DOHH2 (cell line): Measurements from ENCODE around the gene ADAMTS2.

Experiments used
- EZH2phosphoT487 ChIP-seq: fragments of 200-600 bp; sonication (generic); IDR thresholded peaks from 2 replicates; pipeline ENCODE4 v1.6.1; 2017; ENCODE audit warnings: borderline replicate concordance, mild to moderate bottlenecking, antibody characterized with exemption, low read length, moderate library complexity, mixed read lengths
- TF ChIP-seq, protein P1 (sequence below): fragments of 200-600 bp; sonication (generic); IDR thresholded peaks from one replicate; pipeline ENCODE4 v1.5.1; 2014; ENCODE audit warnings: antibody characterized with exemption, mild to moderate bottlenecking, low read depth, low read length; ENCODE audit not compliant: poor library complexity, severe bottlenecking

DNA sequence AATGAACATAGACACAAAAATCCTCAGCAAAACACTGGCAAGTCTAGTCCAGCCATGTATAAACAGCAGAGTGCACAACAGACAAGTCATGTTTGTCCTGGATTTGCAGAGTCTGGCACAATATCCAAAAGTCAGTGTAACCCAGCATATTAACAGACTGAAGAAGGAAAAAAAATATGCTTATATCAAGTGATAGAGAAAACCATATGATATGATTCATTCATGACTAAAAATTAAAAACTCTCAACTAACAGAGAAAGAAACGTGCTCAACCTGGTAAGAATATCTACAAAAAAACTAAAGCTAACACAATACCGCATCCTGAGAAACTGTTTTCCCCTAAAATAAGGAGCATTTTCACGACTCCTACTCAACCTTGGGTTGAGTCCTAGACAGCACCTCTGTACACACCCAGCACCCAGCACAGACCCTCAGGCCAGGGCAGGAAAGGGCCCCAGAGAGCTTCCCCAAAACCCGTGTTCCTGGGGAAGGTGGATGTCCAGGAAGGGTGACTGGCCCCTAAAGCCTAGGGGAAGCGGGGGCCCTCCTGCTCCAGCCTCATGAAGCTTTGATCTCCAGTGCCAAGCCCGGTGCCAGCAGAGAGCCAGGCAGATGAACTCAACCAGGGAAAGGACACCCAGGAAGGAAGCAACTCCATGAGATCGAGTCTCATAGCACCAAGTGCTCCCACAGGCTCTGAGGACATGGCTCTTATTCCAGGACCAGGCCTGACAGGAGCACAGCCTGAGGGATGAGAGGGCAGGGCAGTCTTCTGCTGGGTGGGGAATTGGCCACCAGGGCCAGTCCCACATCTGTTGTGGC lies 38.9 kb downstream of the ADAMTS2 start:
- TF ChIP-seq, protein P1, sequence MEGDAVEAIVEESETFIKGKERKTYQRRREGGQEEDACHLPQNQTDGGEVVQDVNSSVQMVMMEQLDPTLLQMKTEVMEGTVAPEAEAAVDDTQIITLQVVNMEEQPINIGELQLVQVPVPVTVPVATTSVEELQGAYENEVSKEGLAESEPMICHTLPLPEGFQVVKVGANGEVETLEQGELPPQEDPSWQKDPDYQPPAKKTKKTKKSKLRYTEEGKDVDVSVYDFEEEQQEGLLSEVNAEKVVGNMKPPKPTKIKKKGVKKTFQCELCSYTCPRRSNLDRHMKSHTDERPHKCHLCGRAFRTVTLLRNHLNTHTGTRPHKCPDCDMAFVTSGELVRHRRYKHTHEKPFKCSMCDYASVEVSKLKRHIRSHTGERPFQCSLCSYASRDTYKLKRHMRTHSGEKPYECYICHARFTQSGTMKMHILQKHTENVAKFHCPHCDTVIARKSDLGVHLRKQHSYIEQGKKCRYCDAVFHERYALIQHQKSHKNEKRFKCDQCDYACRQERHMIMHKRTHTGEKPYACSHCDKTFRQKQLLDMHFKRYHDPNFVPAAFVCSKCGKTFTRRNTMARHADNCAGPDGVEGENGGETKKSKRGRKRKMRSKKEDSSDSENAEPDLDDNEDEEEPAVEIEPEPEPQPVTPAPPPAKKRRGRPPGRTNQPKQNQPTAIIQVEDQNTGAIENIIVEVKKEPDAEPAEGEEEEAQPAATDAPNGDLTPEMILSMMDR: no peak
- no peak for TF ChIP-seq EZH2phosphoT487
